Choroid plexus epithelial cell (primary cell): ENCODE measurements around the gene NKAIN2.
"Not testable (repeated sequence)": the region's sequence is repeated elsewhere in the genome, so short reads cannot be mapped to it uniquely, and the experiment has no call there.

Source experiments
- DNase-seq: peaks from one replicate; pipeline ENCODE4 v3.0.0-alpha.2; 2010; ENCODE audit warnings: low read depth
- H3K4me3 ChIP-seq: 2 replicates; pipeline ENCODE4 v1.5.1; 2011; ENCODE audit warnings: low read depth, mild to moderate bottlenecking, control low read depth, low read length, moderate library complexity
- TF ChIP-seq, protein P1 (sequence below): conservative IDR thresholded peaks from 2 replicates; pipeline ENCODE4 v1.5.1; 2011; ENCODE audit warnings: low read depth, mild to moderate bottlenecking, control low read depth, inconsistent platforms, low read length, moderate library complexity

The NKAIN2 gene

DNA sequence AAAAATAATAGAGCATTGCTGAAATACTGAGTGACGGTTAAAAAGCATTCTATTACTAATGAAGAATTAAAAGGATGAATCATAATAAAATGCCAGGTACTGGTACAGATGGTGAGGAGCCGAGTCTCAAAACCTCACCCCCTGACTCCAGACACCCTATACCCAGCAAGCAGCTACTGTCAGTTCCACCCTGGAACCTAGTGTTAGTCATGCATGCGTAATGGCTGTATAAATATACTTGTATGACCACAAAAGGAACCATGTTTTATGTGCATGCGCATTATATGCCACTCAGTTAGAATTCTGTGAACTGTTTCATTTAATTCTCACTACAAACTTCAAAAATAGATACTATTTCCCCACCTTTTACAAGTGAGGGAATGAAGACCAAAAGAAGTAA lies 589.9 kb downstream of the NKAIN2 start:
- TF ChIP-seq, protein P1, sequence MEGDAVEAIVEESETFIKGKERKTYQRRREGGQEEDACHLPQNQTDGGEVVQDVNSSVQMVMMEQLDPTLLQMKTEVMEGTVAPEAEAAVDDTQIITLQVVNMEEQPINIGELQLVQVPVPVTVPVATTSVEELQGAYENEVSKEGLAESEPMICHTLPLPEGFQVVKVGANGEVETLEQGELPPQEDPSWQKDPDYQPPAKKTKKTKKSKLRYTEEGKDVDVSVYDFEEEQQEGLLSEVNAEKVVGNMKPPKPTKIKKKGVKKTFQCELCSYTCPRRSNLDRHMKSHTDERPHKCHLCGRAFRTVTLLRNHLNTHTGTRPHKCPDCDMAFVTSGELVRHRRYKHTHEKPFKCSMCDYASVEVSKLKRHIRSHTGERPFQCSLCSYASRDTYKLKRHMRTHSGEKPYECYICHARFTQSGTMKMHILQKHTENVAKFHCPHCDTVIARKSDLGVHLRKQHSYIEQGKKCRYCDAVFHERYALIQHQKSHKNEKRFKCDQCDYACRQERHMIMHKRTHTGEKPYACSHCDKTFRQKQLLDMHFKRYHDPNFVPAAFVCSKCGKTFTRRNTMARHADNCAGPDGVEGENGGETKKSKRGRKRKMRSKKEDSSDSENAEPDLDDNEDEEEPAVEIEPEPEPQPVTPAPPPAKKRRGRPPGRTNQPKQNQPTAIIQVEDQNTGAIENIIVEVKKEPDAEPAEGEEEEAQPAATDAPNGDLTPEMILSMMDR, result no peak
- no peak overlapping the region for H3K4me3 ChIP-seq
- peak; percentile 20 for DNase-seq

DNA sequence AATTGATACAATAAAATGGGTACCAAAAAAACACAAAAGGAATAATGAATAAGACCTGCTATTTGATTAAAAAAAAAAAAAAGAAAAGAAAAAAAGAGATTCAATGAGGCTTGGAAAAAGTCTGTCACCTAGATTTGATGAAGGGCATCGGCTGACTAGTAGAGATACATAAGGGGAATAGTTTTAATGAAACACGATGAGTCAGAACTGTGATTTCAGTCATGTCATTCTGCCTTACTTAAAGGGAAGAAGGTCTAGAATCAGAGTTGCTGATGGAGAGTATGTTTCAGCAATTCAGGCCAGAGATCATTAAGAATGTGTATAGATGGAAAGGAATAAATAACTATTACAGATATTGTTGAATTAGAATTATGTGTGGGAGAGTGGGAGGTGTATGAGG lies 592.7 kb downstream of the NKAIN2 start:
- TF ChIP-seq, protein P1, result no peak
- no peak for DNase-seq

DNA sequence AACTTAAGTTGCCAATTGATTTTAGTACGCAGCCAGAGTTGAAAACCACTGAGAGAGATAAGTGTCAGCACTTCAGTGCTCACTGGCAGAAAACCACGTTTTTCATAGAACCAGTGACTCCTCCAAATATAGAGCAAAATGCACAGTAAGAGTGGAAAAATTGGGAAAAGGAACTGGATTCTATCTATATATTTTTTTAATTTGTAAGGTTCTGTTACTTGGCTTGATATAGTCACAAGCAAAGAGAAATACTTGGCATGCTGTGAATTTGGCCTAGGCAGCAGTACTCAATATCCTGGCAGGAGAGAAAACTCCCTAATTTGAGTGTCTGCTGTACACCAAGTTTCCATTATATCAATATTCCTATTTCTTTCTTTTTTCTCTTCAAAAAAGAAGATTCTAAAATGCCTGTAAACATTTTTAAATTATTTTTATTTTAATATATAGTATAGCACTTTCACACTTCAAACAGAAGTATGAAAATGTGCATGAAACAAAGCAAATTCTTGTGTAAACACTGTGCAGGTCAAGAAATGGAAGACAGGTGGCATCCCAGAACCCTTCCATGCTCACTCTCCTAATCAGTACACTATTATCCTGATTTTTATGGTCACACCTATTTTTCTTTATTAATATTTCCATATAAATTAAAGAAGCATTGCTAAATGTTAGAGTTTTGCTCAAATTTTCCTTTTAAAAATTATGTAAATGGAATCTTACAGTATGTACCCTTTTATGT lies 596.8 kb downstream of the NKAIN2 start:
- TF ChIP-seq, protein P1, result peak; percentile 57
- DNase-seq, result peak; percentile 25
- no peak overlapping the region for H3K4me3 ChIP-seq

More for the DNA sequence above, 592.7 kb downstream of the NKAIN2 start:
- H3K4me3 ChIP-seq, result no peak overlapping the region

DNA sequence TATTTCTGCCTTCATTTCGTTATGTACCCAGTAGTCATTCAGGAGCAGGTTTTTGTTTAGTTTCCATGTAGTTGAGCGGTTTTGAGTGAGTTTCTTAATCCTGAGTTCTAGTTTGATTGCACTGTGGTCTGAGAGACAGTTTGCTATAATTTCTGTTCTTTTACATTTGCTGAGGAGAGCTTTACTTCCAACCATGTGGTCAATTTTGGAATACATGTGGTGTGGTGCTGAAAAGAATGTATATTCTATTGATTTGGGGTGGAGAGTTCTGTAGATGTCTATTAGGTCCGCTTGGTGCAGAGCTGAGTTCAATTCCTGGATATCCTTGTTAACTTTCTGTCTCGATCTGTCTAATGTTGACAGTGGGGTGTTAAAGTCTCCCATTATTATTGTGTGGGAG lies 606.8 kb downstream of the NKAIN2 start:
- not testable (repeated sequence) for DNase-seq, H3K4me3 ChIP-seq

DNA sequence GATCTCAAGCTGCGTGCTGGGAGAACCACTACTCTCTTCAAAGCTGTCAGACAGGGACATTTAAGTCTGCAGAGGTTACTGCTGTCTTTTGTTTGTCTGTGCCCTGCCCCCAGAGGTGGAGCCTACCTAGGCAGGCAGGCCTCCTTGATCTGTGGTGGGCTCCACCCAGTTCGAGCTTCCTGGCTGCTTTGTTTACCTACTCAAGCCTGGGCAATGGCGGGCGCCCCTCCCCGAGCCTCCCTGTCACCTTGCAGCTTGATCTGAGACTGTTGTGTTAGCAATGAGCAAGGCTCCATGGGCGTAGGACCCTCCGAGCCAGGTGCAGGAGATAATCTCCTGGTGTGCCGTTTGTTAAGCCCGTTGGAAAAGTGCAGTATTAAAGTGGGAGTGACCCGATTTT lies 609.0 kb downstream of the NKAIN2 start:
- not testable (repeated sequence) for H3K4me3 ChIP-seq, DNase-seq

DNA sequence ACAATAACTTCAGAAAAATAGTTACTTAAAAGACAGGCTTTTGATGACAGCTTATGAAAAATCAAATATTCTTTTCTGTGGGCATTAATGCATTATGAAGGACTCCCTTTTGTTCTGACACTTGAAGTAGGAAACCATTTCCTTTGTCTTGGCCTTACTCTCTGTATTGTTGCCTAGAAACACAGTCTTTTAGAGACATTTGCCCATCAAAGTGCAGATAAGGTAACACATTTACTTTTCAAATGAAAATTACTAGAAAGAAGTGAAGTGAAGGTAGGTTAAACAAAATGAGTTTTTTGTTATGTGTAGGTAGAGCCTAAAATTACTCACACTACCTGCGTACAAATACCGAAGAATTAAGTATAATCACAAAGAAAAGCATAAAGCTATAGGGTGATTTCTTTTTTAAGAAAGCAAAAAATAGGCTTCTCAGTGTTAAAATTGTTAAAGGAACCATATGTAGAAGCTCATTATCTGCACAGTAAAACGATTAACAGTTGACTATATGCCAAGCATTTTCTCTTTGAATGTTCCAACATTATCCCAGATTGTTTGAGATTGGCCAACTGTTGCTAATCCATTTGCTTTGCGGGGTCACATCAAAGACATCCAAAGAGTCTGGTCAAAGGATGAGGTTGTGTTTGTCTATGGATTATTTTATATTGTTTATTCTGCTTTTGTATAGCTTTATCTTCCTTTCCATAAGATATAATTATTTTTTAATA lies 616.6 kb downstream of the NKAIN2 start:
- no peak for DNase-seq
- TF ChIP-seq, protein P1, result no peak
- no peak overlapping the region for H3K4me3 ChIP-seq

DNA sequence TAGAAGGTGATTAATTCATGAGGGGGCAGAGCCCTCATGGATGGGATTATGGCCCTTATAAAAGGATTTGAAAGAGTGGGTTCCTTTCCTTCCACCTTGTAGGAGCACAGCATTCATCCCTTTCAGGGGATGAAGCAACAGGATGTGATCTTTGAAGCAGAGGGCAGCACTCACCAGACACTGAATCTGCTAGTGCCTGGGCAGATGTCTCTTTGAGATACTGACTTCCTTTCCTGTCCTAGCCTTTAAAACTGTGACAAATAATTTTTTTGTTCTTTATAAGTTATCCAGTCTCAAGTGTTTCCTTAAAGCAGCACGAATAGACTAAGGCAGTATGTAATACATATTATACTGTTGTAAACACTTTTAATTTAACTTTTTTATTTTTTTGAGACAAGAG lies 620.0 kb downstream of the NKAIN2 start:
- TF ChIP-seq, protein P1, result no peak
- no peak overlapping the region for H3K4me3 ChIP-seq
- peak; percentile 22 for DNase-seq
